Dendritic cell treated with granulocyte-macrophage colony-stimulating factor and Interleukin-4, amounts not matched to agents 40 ng/mL and 50 ng/mL, for 4 days (primary cell): ENCODE measurements around the gene TWSG1.
A peak's percentile ranks its signal among the peaks of the same experiment; 100 is the strongest.
"Not testable (repeated sequence)": the region's sequence is repeated elsewhere in the genome, so short reads cannot be mapped to it uniquely, and the experiment has no call there.

ENCODE experiments used
- H3K27ac Mint-ChIP-seq: one replicate; pipeline ENCODE4 v1.8.0; 2022; ENCODE audit warnings: mild to moderate bottlenecking, mixed read lengths
- H3K27me3 Mint-ChIP-seq: one replicate; pipeline ENCODE4 v1.8.0; 2022; ENCODE audit warnings: mild to moderate bottlenecking, mixed read lengths
- H3K36me3 Mint-ChIP-seq: one replicate; pipeline ENCODE4 v1.8.0; 2022; ENCODE audit warnings: low read depth, mixed read lengths
- H3K4me1 Mint-ChIP-seq: one replicate; pipeline ENCODE4 v1.8.0; 2022; ENCODE audit warnings: low read depth, mixed read lengths
- H3K4me3 Mint-ChIP-seq: one replicate; pipeline ENCODE4 v1.8.0; 2022; ENCODE audit warnings: mild to moderate bottlenecking, moderate library complexity, mixed read lengths
- H3K9me3 Mint-ChIP-seq: one replicate; pipeline ENCODE4 v1.8.0; 2022; ENCODE audit warnings: mixed read lengths
- intact Hi-C: fragments of 100-400 bp; cut with micrococcal nuclease; formaldehyde crosslinking; loops from one replicate; pipeline ENCODE4 v1.15.0; 2022

The TWSG1 gene

DNA sequence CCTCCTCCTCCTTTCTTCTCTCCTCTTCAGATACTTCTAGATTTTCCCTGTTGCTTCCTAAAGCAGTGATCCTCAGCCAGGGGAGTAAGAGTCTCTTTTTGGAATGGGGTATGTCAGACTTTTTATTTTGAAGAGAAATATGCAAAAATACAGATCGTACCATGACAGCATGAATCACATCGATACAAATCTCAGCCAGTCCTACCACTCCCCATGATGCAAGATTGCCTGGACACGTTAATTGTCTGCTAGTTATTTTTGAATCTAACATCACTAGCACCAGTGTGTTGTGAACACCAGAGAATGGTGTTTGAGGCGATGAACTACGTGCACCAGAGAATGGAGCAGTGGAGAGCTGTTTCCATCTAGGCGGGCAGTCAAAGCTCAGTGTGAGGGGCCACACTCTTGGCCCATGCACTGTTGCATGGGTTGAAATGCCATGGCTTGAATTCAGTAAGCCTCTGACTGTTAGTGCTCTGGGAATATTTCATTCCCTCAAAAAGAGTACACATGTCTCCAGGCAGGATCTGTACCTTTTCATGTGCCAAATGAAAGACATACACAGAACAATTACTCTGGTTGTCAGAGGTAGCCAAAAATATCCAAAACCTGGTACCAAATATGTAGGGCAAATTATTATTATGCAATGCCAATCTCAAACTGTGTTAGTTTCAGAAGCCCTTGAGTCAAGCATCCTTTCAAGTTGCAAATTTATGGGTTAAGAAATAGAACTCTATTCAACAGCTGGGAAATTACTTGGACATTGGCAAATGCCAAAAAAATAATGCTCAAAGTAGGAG is 94.5 kb downstream of the TWSG1 start:
- peaks cover 9% of the 10 kb centered on the region for H3K9me3 Mint-ChIP-seq
- no peak overlapping the region for H3K4me3 Mint-ChIP-seq
- H3K27ac Mint-ChIP-seq: no peak overlapping the region
- peaks cover 6% of the 10 kb centered on the region for H3K36me3 Mint-ChIP-seq
- H3K4me1 Mint-ChIP-seq: peaks cover 10% of the 10 kb centered on the region
- H3K27me3 Mint-ChIP-seq: no peaks in the 10 kb centered on the region
- intact Hi-C loops: no loop called here

DNA sequence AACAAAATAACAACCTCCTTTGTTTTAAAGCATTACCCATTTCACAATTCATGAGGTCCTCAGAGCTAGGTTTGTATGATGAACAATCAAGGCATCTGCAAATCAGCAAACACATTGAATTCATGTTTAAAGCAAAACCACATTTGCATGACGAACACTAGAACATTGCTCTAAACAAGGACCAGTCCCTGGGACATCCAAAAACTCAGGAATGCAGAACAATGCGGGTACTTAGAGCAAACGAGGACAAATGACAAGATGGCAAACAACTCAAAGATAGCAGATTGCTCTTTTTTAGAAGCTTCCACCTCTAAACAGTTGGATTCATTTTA is 95.1 kb downstream of the TWSG1 start:
- peaks cover 6% of the 10 kb centered on the region for H3K36me3 Mint-ChIP-seq
- peaks cover 16% of the 10 kb centered on the region for H3K4me1 Mint-ChIP-seq
- H3K27ac Mint-ChIP-seq: no peak overlapping the region
- no peak overlapping the region for H3K4me3 Mint-ChIP-seq
- peaks cover 9% of the 10 kb centered on the region for H3K9me3 Mint-ChIP-seq
- intact Hi-C loops: no loop called here
- no peaks in the 10 kb centered on the region for H3K27me3 Mint-ChIP-seq

DNA sequence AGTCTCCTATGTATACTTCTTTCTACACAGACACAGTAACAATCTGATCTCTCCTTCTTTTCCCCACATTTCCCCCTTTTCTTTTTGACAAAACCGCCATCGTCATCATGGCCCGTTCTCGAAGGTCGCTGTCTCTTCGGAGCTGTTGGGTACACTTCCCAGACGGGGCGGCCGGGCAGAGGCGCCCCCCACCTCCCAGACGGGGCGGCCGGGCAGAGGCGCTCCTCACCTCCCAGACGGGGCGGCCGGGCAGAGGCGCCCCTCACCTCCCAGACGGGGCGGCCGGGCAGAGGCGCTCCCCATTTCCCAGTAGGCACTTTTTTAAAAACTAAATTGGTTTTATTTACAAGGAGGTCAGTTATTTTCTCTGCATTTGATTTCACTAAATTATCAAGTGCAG is 95.7 kb downstream of the TWSG1 start:
- intact Hi-C loops, H3K27me3 Mint-ChIP-seq, H3K4me3 Mint-ChIP-seq, H3K27ac Mint-ChIP-seq, H3K36me3 Mint-ChIP-seq, H3K9me3 Mint-ChIP-seq: not testable (repeated sequence)
- peaks cover 16% of the 10 kb centered on the region for H3K4me1 Mint-ChIP-seq

DNA sequence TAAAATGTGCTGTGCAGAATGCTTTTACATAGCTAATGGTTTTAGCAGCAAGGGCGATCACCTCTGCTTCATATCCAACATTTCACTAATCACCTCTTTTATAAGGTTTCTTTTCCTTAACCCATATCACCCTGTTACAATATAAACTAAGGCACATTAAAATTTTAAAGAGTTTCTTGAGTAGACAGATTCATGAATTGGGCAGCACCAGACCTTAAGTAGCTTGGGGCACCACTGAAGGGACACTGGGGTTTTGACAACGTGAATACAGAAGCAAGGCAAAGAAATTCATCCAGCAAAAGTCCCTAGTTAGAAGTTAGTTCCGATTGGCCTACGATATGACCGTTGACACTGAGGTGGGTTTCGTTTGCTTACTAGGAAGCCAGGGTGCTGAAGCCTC is 96.7 kb downstream of the TWSG1 start:
- intact Hi-C loops: no loop called here
- Mint-ChIP-seq H3K9me3 (peaks cover 9% of the 10 kb centered on the region), H3K27ac (no peak overlapping the region), H3K4me3 (no peak overlapping the region), H3K27me3 (no peaks in the 10 kb centered on the region), H3K36me3 (peaks cover 6% of the 10 kb centered on the region), H3K4me1 (peaks cover 16% of the 10 kb centered on the region)

DNA sequence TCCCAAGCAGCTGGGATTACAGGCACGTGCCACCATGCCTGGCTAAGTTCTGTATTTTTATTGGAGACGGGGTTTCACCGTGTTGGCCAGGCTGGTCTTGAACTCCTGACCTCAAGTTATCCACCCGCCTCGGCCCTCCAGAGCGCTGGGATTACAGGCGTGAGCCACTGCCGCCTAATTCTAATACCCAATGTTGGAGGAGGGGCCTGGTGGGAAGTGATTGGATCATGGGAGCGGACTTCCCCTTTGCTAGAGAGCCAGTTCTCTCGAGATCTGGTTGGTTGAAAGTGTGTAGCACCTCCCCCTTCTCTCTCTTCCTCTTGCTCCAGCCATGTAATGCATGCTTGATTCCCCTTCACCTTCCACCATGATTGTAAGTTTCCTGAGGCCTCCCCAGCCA is 98.5 kb downstream of the TWSG1 start:
- H3K9me3 Mint-ChIP-seq, intact Hi-C loops, H3K27me3 Mint-ChIP-seq, H3K36me3 Mint-ChIP-seq, H3K4me3 Mint-ChIP-seq: not testable (repeated sequence)
- H3K4me1 Mint-ChIP-seq: peaks cover 16% of the 10 kb centered on the region
- peak overlapping the region; percentile 18 for H3K27ac Mint-ChIP-seq

DNA sequence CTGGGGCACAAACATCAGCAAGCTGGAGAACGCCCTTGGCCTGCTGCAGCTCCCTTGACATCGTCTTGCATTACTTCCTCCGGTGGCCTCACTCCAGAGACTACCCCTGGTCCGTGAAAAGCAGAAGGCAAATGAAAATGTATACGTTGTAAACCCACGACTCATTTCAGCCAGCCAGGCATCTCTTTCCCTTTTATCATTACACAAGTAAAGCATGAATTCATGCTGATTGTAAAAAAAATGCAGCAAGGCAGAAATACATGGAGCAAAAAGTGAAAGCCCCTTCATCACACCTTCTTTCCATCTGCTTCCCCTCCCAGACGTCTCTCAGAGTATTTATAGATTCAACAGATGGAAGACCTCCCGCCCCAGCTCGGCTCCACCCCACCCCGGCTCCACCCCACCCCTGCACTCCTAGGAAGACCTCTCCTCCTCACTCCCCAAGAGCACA is 99.1 kb downstream of the TWSG1 start:
- peaks cover 16% of the 10 kb centered on the region for H3K4me1 Mint-ChIP-seq
- H3K4me3 Mint-ChIP-seq: no peak overlapping the region
- H3K36me3 Mint-ChIP-seq: peaks cover 6% of the 10 kb centered on the region
- peak overlapping the region; percentile 18 for H3K27ac Mint-ChIP-seq
- H3K27me3 Mint-ChIP-seq: no peaks in the 10 kb centered on the region
- intact Hi-C loops: no loop called here
- H3K9me3 Mint-ChIP-seq: peaks cover 9% of the 10 kb centered on the region

DNA sequence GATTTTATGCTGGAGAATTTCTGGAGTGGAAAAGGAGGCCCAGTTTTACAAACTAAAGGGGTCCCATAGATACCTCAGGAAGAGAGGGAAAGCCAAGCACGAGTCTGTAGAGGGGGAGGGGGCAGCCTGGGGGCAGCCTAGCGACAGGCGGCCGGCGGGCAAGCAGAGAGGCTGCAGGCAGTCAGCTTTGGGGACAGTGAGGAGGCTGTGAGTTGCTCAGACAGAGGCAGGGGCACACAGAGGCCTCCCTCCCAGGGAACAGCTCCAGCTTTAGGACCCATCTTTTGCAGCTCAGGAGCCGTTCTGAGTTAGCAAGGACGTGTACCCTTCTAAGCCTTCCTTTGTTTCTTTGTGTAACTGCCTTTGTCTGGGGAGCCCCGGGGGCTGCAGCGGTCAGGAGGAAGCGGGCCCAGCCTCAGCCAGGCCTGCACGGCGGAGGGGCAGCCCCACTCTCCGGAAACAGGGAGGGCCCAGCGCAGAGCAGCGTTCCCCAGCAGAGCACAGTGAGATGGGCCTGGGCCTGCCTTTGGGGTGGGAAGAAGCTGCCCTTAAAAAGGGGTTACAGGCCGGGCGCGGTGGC is 99.6 kb downstream of the TWSG1 start:
- Mint-ChIP-seq H3K27ac (peak overlapping the region; percentile 18), H3K27me3 (no peaks in the 10 kb centered on the region), H3K9me3 (peaks cover 9% of the 10 kb centered on the region), H3K4me3 (no peak overlapping the region), H3K4me1 (peaks cover 16% of the 10 kb centered on the region), H3K36me3 (peaks cover 6% of the 10 kb centered on the region)
- intact Hi-C loops: no loop called here

DNA sequence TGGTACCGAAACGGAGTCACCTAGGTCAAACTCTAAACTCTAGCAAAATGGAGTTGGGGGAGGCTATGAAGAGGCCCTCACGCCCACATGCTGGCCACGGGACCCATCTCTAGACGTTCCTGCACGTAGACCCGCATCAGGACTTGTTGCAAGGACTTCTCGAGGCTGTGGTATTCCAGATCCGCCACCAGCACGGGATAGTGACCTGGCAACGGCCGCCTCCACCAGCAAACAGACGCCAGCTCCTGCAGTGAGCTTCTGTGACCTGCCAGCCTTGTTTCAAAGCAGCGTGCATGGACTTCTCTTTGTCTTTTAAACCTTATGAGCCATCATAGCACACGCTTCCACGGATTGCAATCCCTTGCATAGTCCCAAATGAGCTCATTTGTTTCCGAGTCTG is 100.5 kb downstream of the TWSG1 start:
- H3K4me3 Mint-ChIP-seq: no peak overlapping the region

DNA sequence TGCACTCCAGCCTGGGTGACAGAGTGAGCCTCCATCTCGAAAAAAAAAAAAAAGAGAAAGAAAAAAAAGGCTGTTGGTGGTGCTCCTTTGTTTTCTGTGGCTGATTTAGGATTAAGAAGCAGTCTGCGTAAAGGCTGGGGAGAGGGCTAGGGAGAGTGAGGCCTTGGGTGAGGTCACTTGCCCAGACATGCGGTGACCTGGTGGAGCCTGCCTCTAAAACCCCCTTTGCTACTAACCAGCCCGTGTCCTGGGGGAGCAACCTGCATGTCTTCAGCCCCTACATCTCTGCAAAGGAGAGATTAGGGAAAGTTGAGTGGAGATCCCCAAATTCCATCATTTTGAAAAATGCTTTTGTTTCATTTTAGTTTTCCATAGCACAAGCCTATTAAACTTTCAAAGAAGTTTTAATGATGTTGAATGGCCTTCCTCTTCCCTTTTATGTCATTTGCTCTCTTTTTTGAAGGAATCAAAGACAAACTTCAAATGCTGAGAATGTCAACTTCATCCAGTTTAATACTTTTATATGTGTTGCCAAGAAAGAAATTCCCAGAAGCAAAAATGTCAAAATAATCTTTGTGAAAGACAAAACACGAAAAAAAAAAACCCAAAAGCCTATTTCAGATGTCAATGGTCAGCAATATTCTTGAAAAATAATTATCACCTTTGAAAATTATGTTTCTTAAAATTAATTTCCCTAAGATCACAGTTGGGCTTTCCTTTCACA is 101.8 kb downstream of the TWSG1 start:
- peaks cover 6% of the 10 kb centered on the region for H3K36me3 Mint-ChIP-seq
- H3K9me3 Mint-ChIP-seq: peaks cover 9% of the 10 kb centered on the region
- H3K4me1 Mint-ChIP-seq: peaks cover 16% of the 10 kb centered on the region
- no peak overlapping the region for H3K27ac Mint-ChIP-seq
- intact Hi-C loops: no loop called here
- H3K27me3 Mint-ChIP-seq: no peaks in the 10 kb centered on the region
- no peak overlapping the region for H3K4me3 Mint-ChIP-seq

More for the DNA sequence above, 100.5 kb downstream of the TWSG1 start:
- peaks cover 16% of the 10 kb centered on the region for H3K4me1 Mint-ChIP-seq
- no peak overlapping the region for H3K27ac Mint-ChIP-seq
- H3K27me3 Mint-ChIP-seq: no peaks in the 10 kb centered on the region
- H3K9me3 Mint-ChIP-seq: peaks cover 9% of the 10 kb centered on the region
- intact Hi-C loops: no loop called here
- peaks cover 6% of the 10 kb centered on the region for H3K36me3 Mint-ChIP-seq

DNA sequence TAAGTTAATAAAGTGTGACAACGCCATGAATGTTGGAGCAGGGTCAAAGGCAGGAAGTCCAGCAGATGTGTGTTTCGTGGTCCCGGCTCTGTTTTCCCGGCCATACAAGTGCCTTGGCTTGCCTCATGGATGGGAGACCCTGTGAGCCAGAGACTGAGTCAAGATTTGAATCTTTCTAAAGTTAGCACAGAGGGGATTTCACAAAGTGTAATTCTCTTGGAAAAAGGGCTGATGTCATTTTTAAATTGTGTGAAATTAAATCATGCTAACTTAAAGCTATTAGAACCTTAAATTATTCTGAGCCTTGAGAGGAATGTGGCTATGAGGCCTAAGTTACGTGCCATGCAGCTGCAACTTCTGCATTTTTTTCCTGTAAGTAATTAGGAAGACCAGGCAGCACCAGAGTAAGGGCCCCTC is 102.5 kb downstream of the TWSG1 start:
- H3K4me1 Mint-ChIP-seq: peaks cover 16% of the 10 kb centered on the region
- intact Hi-C loops: no loop called here
- H3K9me3 Mint-ChIP-seq: peaks cover 9% of the 10 kb centered on the region
- no peak overlapping the region for H3K4me3 Mint-ChIP-seq
- no peak overlapping the region for H3K27ac Mint-ChIP-seq
- peaks cover 6% of the 10 kb centered on the region for H3K36me3 Mint-ChIP-seq
- no peaks in the 10 kb centered on the region for H3K27me3 Mint-ChIP-seq

DNA sequence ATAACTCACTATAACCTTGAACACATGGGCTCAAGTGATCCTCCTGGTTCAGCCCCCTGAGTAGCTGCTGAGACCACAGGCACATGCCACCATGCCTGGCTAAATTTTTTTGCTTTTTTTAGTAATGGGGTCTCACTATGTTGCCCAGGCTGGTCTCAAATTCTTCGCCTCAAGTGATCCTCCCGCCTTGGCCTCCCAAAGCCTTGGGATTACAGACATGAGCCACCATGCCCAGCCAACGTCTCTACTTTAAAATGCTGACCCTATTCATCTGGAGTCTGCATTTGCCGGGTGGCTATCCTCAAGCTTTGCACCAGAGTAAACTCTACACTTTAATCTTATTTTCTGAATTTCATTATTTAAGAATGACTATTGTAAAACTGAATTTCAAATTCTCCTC is 103.1 kb downstream of the TWSG1 start:
- Mint-ChIP-seq H3K36me3 (peaks cover 6% of the 10 kb centered on the region), H3K27ac (no peak overlapping the region), H3K4me3 (no peak overlapping the region)

DNA sequence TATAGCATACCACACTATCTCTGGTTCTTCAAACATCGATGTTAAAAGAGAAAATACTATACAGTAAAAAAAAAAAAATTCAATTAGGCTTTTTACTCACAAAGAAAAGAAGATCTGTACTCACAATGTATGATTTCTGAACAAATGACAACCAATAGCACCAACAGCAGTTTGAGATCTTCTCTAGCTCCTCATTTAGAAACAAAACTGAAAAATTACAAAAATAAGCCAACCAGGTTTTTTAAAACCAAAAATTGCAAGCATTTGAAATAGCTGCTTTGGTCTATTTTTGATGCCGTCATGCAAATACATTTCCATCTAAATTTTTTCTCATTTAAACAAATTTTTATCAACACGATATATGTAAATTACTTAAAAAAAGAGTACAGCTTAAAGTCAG is 106.5 kb downstream of the TWSG1 start:
- no peaks in the 10 kb centered on the region for H3K4me1 Mint-ChIP-seq
- no peak overlapping the region for H3K27ac Mint-ChIP-seq
- no peaks in the 10 kb centered on the region for H3K9me3 Mint-ChIP-seq
- H3K4me3 Mint-ChIP-seq: no peak overlapping the region
- H3K27me3 Mint-ChIP-seq: no peaks in the 10 kb centered on the region
- no peaks in the 10 kb centered on the region for H3K36me3 Mint-ChIP-seq
- intact Hi-C loops: no loop called here

More for the DNA sequence above, 103.1 kb downstream of the TWSG1 start:
- Mint-ChIP-seq H3K27me3 (no peaks in the 10 kb centered on the region), H3K9me3 (peaks cover 9% of the 10 kb centered on the region), H3K4me1 (peaks cover 16% of the 10 kb centered on the region)
- intact Hi-C loops: no loop called here

DNA sequence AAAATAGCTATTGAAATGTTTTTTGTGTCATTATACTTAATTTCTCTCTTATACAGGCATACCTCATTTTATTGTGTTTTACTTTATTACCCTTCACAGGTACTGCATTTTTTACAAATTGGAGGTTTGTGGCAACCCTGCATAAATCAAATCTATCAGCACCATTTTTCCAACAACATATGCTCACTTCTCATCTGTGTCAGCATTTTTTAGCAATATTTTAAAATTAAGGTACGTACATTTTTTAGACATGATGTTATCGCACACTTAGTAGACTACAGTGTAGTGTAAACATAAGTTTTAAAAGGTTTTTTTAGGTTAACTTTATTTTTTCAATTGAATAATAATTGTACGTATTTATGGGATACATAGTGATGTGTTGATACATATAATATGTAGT is 110.0 kb downstream of the TWSG1 start:
- Mint-ChIP-seq H3K27me3 (peaks cover 1% of the 10 kb centered on the region), H3K4me3 (no peak overlapping the region), H3K9me3 (peaks cover 24% of the 10 kb centered on the region), H3K27ac (no peak overlapping the region), H3K36me3 (no peaks in the 10 kb centered on the region), H3K4me1 (no peaks in the 10 kb centered on the region)
- intact Hi-C loops: no loop called here

DNA sequence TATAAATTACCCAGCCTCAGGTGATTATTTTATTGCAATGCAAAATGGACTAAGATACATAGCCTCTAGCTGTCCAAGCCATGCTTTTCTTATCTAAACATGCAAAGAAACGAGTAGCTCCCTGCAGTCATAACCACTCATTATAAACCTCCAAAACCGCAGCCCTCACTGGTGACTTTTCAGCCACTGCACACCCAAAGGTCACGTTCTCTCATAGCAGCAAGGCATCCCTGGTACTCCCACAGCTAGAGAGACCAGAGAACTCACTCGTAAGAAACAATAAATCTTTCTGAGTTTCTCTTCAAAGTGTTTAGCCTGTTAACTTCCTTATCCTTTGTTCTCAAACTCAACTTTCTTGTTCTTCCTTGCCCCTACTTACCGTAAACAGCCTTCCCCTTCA is 112.3 kb downstream of the TWSG1 start:
- peaks cover 1% of the 10 kb centered on the region for H3K27me3 Mint-ChIP-seq
- intact Hi-C loops: no loop called here
- H3K9me3 Mint-ChIP-seq: peaks cover 24% of the 10 kb centered on the region
- no peak overlapping the region for H3K4me3 Mint-ChIP-seq
- no peaks in the 10 kb centered on the region for H3K36me3 Mint-ChIP-seq
- H3K27ac Mint-ChIP-seq: no peak overlapping the region
- no peaks in the 10 kb centered on the region for H3K4me1 Mint-ChIP-seq
